ENCODE data around the gene HOXB3.

The HOXB3 gene

GRCh38 chr17:48583708-48584222 is 6.3 kb downstream of the HOXB3 start:
- no peak overlapping the region for H3K27ac ChIP-seq
- TF ChIP-seq CTCF (conservative IDR thresholded peaks at IDR 0.05): no peak

- no peak for TF ChIP-seq CTCF (conservative IDR thresholded peaks at IDR 0.05)
- H3K27ac ChIP-seq: no peak overlapping the region
Measured at GRCh38 chr17:48582750-48583069, 7.3 kb downstream of the HOXB3 start.

- TF ChIP-seq CTCF (conservative IDR thresholded peaks at IDR 0.05): no peak
- H3K27ac ChIP-seq: no peak overlapping the region
Measured at GRCh38 chr17:48579760-48580554, 10.1 kb downstream of the HOXB3 start.

GRCh38 chr17:48579471-48579759 is 10.6 kb downstream of the HOXB3 start:
- no peak overlapping the region for H3K27ac ChIP-seq

GRCh38 chr17:48578616-48579470 is 11.2 kb downstream of the HOXB3 start:
- no peak overlapping the region for H3K27ac ChIP-seq
- no peak for TF ChIP-seq CTCF (conservative IDR thresholded peaks at IDR 0.05)

More at GRCh38 chr17:48579471-48579759, 10.6 kb downstream of the HOXB3 start:
- no peak for TF ChIP-seq CTCF (conservative IDR thresholded peaks at IDR 0.05)

- H3K27ac ChIP-seq: no peak within 1 kb of the TSS
- TF ChIP-seq CTCF (conservative IDR thresholded peaks at IDR 0.05): no peak
Measured at GRCh38 chr17:48577946-48578615, 12.0 kb downstream of the HOXB3 start, which contains the start of gene HOXB4. TSS of gene HOXB4 (minus strand) at chr17:48578350. CDS start at chr17:48578319, 31 bp downstream.

Data from VCaP (cell line).